Measurements from ENCODE around the gene USP24.

DNA sequence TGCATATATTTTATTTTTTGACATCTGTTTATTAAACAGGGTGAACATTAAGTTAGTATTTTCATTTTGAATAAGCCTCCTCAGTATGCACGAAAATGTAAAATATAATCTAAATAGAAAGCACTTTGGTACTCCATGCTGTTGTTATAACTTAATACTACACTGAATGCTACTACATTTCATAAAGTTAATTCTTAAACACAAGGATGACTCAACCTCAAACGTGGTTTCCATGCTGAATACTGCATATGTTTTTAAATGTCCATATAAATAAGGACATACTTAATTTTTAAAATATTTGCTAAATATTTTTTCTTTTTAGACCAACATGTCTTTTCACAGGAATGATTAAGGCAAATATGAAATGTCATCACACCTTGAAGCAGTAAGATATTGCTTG is 83.9 kb downstream of the USP24 start:
- TF ChIP-seq, protein P1, sequence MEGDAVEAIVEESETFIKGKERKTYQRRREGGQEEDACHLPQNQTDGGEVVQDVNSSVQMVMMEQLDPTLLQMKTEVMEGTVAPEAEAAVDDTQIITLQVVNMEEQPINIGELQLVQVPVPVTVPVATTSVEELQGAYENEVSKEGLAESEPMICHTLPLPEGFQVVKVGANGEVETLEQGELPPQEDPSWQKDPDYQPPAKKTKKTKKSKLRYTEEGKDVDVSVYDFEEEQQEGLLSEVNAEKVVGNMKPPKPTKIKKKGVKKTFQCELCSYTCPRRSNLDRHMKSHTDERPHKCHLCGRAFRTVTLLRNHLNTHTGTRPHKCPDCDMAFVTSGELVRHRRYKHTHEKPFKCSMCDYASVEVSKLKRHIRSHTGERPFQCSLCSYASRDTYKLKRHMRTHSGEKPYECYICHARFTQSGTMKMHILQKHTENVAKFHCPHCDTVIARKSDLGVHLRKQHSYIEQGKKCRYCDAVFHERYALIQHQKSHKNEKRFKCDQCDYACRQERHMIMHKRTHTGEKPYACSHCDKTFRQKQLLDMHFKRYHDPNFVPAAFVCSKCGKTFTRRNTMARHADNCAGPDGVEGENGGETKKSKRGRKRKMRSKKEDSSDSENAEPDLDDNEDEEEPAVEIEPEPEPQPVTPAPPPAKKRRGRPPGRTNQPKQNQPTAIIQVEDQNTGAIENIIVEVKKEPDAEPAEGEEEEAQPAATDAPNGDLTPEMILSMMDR (IDR thresholded peaks at IDR 0.05): no peak
- no peak for TF ChIP-seq EP300 (IDR thresholded peaks at IDR 0.05)
